BE2C (cell line): Measurements from ENCODE around the gene NLRP7.

Experiments used
- DNase-seq: peaks from one replicate; pipeline ENCODE4 v3.0.0-alpha.2; 2020
- H3K27me3 ChIP-seq: fragments of 250-450 bp; sonication (Bioruptor Pico); 2 replicates; pipeline ENCODE4 v1.5.1; 2020; ENCODE audit warnings: mild to moderate bottlenecking
- H3K36me3 ChIP-seq: fragments of 250-450 bp; sonication (Bioruptor Pico); 2 replicates; pipeline ENCODE4 v1.5.1; 2020; ENCODE audit warnings: mild to moderate bottlenecking
- H3K4me1 ChIP-seq: fragments of 250-450 bp; sonication (Bioruptor Pico); 2 replicates; pipeline ENCODE4 v1.5.1; 2020
- H3K4me3 ChIP-seq: 2 replicates; pipeline ENCODE4 v1.5.1; 2011; ENCODE audit warnings: low read depth, low read length
- H3K9me3 ChIP-seq: fragments of 250-450 bp; sonication (Bioruptor Pico); 2 replicates; pipeline ENCODE4 v1.5.1; 2020
- TF ChIP-seq, protein P1 (sequence below): IDR thresholded peaks from 2 replicates; pipeline ENCODE4 v1.5.1; 2012; ENCODE audit warnings: mild to moderate bottlenecking, low read depth, low read length

NLRP7 gene

DNA sequence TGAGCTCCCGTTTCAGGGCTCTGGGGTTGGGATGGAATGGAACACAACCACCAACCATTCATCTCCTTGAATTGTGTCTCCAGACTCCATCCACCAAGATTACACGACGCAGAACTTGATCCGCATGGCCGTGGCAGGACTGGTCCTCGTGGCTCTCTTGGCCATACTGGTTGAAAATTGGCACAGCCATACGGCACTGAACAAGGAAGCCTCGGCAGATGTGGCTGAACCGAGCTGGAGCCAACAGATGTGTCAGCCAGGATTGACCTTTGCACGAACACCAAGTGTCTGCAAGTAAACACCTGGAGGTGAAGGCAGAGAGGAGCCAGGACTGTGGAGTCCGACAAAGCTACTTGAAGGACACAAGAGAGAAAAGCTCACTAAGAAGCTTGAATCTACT, 57.8 kb downstream of the NLRP7 start:
- Histone ChIP-seq H3K36me3 (no peaks in the 10 kb centered on the region), H3K4me3 (no peak overlapping the region), H3K9me3 (no peaks in the 10 kb centered on the region), H3K4me1 (no peaks in the 10 kb centered on the region), H3K27me3 (peaks cover 6% of the 10 kb centered on the region; the same call in 1 of the 2 replicates)
- DNase-seq, result no peak
- TF ChIP-seq, protein P1, sequence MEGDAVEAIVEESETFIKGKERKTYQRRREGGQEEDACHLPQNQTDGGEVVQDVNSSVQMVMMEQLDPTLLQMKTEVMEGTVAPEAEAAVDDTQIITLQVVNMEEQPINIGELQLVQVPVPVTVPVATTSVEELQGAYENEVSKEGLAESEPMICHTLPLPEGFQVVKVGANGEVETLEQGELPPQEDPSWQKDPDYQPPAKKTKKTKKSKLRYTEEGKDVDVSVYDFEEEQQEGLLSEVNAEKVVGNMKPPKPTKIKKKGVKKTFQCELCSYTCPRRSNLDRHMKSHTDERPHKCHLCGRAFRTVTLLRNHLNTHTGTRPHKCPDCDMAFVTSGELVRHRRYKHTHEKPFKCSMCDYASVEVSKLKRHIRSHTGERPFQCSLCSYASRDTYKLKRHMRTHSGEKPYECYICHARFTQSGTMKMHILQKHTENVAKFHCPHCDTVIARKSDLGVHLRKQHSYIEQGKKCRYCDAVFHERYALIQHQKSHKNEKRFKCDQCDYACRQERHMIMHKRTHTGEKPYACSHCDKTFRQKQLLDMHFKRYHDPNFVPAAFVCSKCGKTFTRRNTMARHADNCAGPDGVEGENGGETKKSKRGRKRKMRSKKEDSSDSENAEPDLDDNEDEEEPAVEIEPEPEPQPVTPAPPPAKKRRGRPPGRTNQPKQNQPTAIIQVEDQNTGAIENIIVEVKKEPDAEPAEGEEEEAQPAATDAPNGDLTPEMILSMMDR, result no peak

DNA sequence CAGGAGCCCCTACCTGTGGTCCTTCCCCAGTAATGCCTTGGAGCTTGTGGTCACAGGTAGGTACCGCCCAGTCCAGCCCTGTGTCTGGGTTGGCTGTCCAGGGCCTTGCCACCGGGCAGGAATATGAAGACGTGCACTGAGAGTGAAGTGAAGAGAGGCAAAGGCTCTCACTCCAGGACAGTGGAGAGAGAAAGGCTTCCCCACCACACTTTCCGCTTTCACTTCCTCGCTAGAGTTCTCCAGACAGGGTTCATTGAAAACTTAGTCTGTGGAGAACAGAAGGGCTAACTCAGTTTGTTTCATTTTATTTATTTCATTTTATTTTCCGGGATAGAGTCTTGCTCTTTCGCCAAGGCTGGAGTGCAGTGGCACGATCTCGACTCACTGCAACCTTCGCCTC, 59.1 kb downstream of the NLRP7 start:
- Histone ChIP-seq H3K4me1 (no peaks in the 10 kb centered on the region), H3K36me3 (no peaks in the 10 kb centered on the region), H3K27me3 (peaks cover 1% of the 10 kb centered on the region; the same call in 1 of the 2 replicates), H3K9me3 (no peaks in the 10 kb centered on the region), H3K4me3 (no peak overlapping the region)
- TF ChIP-seq, protein P1, result no peak
- DNase-seq, result no peak

DNA sequence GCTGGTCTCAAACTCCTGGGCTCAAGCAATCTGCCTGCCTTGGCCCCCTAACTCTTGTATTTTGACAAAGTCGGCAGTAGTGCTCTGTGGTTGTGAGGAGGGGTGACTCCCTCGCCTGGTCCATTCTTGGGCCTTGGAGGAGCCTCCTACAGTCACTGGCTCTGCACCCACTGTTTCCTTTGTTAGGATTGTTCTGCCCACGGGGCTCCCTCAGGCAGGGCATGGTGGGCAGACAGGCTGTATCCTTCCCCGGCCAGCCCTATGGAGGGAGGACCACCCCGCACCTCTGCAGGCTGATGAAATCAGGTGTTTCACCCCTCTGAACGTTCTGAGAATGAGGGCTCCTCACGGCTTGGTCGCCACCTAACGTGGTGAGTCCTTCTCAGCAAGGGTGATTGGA, 64.1 kb downstream of the NLRP7 start:
- H3K4me3 ChIP-seq, result no peak overlapping the region
- H3K27me3 ChIP-seq, result no peaks in the 10 kb centered on the region; the same call in 1 of the 2 replicates

DNA sequence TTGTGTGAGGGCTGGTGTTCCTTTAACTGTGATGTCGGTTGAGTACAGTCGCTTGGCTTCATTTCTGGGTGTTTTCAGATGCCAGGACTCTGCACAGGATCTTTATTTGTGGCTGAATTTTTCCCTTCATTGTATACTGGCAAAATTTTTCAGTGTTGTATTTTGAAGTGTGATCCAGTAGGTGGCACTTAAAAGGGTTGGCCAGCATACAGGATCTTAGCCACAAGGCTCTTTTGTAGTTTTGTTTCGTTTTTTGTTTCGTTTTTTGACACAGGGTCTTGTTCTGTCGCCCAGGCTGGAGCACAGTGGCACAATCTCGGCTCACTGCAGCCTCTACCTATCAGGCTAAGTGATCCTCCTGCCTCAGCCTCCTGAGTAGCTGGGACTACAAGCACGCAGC, 64.6 kb downstream of the NLRP7 start:
- H3K4me1 ChIP-seq, result no peaks in the 10 kb centered on the region
- DNase-seq, result no peak
- no peaks in the 10 kb centered on the region for H3K36me3 ChIP-seq
- H3K9me3 ChIP-seq, result no peaks in the 10 kb centered on the region
- TF ChIP-seq, protein P1, result no peak
- H3K4me3 ChIP-seq, result no peak overlapping the region
- no peaks in the 10 kb centered on the region; the same call in 1 of the 2 replicates for H3K27me3 ChIP-seq

More for the DNA sequence above, 64.1 kb downstream of the NLRP7 start:
- H3K36me3 ChIP-seq, result no peaks in the 10 kb centered on the region
- TF ChIP-seq, protein P1, result no peak
- no peaks in the 10 kb centered on the region for H3K9me3 ChIP-seq
- DNase-seq, result no peak
- H3K4me1 ChIP-seq, result no peaks in the 10 kb centered on the region

DNA sequence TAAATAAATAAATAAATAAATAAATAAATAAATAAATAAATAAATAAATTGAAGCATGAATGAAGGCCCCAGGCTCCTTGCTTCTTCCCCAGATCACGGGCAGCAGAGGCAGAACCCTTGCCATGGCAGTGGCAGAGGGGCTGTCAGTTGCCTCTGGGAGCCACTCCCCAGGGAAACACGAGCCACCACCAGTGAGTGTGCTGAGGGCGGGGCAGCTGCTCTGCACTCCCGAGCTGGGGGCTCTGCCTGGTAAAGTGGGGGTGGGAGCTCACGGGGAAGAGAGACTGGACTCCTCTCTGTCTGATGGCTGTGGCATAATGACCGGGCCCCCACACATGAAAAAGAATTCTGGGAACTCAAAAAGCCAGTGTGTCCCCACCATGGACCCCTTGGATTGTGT, 65.4 kb downstream of the NLRP7 start:
- H3K27me3 ChIP-seq, result no peaks in the 10 kb centered on the region; the same call in none of the 2 replicates
- H3K4me1 ChIP-seq, result no peaks in the 10 kb centered on the region
- no peaks in the 10 kb centered on the region for H3K36me3 ChIP-seq
- no peak overlapping the region for H3K4me3 ChIP-seq
- no peaks in the 10 kb centered on the region for H3K9me3 ChIP-seq
- DNase-seq, result no peak
- TF ChIP-seq, protein P1, result no peak

DNA sequence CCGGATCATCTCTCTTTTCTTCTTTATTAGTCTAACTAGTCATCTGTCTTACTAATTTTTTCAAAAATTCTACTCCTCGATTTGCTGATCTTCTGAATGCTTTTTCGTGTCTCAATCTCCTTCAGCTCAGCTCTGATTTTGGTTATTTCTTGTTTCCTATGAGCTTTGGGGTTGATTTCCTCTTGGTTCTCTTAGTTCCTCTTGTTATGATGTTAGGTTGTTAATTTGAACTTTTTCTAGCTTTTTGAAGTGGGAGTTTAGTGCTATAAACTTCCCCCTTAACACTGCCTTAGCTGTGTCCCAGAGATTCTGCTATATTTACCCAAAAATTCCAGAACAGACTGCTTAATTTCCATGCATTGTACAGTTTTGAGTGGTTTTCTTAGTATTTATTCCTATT, 69.9 kb downstream of the NLRP7 start:
- Histone ChIP-seq H3K27me3 (peaks cover 26% of the 10 kb centered on the region), H3K4me1 (no peaks in the 10 kb centered on the region), H3K36me3 (no peaks in the 10 kb centered on the region), H3K9me3 (no peaks in the 10 kb centered on the region), H3K4me3 (no peak overlapping the region)
- DNase-seq, result no peak
- TF ChIP-seq, protein P1, result no peak
